HepG2 (cell line): ENCODE results near the gene STAB2.

ENCODE experiments used
- EP300 ChIP-seq, 3 experiments: sonication (generic) in 1 of 3; formaldehyde crosslinking in 1 of 3; IDR thresholded peaks; 2 replicates each; pipeline versions ENCODE4 v1.5.1 to v1.6.1; 2011 to 2020; ENCODE audit warnings: low read depth in 2 of 3, low read length in 2 of 3, borderline replicate concordance in 1 of 3, improper control_type of control experiment in 1 of 3, mild to moderate bottlenecking in 1 of 3, missing genetic modification reagents in 1 of 3, moderate library complexity in 1 of 3
- FOXJ3 ChIP-seq: sonication (generic); formaldehyde crosslinking; IDR thresholded peaks from 2 replicates; pipeline ENCODE4 v1.4.0; 2020; ENCODE audit warnings: missing genetic modification reagents, mild to moderate bottlenecking, borderline replicate concordance
- KLF16 ChIP-seq, 2 experiments: sonication (generic) in 1 of 2; formaldehyde crosslinking in 1 of 2; IDR thresholded peaks; 2 replicates each; pipeline versions ENCODE4 v1.6.1 to v1.8.0; 2016 to 2023; ENCODE audit warnings: missing genetic modification reagents in 2 of 2, missing compliant biosample characterization in 1 of 2
- MYC ChIP-seq: sonication (generic); formaldehyde crosslinking; IDR thresholded peaks from 2 replicates; pipeline ENCODE4 v1.9.0; 2021; ENCODE audit warnings: missing genetic modification reagents, borderline replicate concordance
- ZBTB7A ChIP-seq: sonication (generic); formaldehyde crosslinking; IDR thresholded peaks from 2 replicates; pipeline ENCODE4 v1.8.0; 2022; ENCODE audit warnings: mild to moderate bottlenecking, missing genetic modification reagents
- ZNF674 ChIP-seq: sonication (generic); formaldehyde crosslinking; IDR thresholded peaks from 2 replicates; pipeline ENCODE4 v1.5.0; 2020; ENCODE audit warnings: low read depth, mild to moderate bottlenecking, missing genetic modification reagents
- TF ChIP-seq, protein P1 (sequence below): sonication (generic); formaldehyde crosslinking; IDR thresholded peaks from 2 replicates; pipeline ENCODE4 v1.8.1; 2023; ENCODE audit warnings: mild to moderate bottlenecking, missing genetic modification reagents, borderline replicate concordance
- TF ChIP-seq, protein P2 (sequence below): sonication (generic); formaldehyde crosslinking; IDR thresholded peaks from 2 replicates; pipeline ENCODE4 v1.5.0; 2020; ENCODE audit warnings: mild to moderate bottlenecking, missing genetic modification reagents, moderate library complexity
- TF ChIP-seq, protein P3 (sequence below): sonication (generic); formaldehyde crosslinking; IDR thresholded peaks from 2 replicates; pipeline ENCODE4 v1.9.0; 2021; ENCODE audit warnings: missing genetic modification reagents, borderline replicate concordance
- TF ChIP-seq, protein P4 (sequence below): sonication (generic); formaldehyde crosslinking; IDR thresholded peaks from 2 replicates; pipeline ENCODE4 v1.4.0; 2020; ENCODE audit warnings: mild to moderate bottlenecking, missing genetic modification reagents, borderline replicate concordance

DNA sequence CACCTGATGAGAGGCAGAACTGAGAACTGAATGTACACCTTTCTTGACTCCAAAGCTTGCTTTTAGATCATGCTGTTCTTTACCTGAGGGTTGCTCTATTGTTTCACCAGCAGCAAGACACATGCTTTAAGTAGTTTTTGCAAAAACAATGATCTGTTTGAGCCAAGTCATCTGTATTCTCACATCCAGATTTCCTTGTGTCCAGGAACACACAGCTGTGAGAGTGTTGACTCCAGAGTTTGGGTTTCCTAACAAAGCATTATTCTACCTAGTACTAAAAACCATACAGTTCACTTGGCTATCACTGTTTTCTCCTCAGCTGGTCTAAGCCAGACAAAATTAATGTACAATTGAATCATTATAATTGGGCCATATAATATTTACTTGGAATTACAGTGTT is 120.4 kb downstream of the STAB2 start:
- TF ChIP-seq, protein P1, sequence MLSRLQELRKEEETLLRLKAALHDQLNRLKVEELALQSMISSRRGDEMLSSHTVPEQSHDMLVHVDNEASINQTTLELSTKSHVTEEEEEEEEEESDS (CRISPR knock-in tag), result no peak
- no peak for TF ChIP-seq FOXJ3 (CRISPR knock-in tag)
- no peak for TF ChIP-seq ZBTB7A
- no peak for TF ChIP-seq KLF16 (CRISPR knock-in tag; IDR thresholded peaks at IDR 0.05)
- TF ChIP-seq MYC (CRISPR knock-in tag), result no peak
- no peak for TF ChIP-seq ZNF674 (CRISPR knock-in tag)
- TF ChIP-seq, protein P2, sequence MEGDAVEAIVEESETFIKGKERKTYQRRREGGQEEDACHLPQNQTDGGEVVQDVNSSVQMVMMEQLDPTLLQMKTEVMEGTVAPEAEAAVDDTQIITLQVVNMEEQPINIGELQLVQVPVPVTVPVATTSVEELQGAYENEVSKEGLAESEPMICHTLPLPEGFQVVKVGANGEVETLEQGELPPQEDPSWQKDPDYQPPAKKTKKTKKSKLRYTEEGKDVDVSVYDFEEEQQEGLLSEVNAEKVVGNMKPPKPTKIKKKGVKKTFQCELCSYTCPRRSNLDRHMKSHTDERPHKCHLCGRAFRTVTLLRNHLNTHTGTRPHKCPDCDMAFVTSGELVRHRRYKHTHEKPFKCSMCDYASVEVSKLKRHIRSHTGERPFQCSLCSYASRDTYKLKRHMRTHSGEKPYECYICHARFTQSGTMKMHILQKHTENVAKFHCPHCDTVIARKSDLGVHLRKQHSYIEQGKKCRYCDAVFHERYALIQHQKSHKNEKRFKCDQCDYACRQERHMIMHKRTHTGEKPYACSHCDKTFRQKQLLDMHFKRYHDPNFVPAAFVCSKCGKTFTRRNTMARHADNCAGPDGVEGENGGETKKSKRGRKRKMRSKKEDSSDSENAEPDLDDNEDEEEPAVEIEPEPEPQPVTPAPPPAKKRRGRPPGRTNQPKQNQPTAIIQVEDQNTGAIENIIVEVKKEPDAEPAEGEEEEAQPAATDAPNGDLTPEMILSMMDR (CRISPR knock-in tag), result no peak
- no peak for TF ChIP-seq EP300 (IDR thresholded peaks at IDR 0.05; ENCODE audit: low read depth in 2 of 2, low read length in 2 of 2)
- TF ChIP-seq EP300 (CRISPR knock-in tag; IDR thresholded peaks at IDR 0.05; ENCODE audit: borderline replicate concordance), result no peak
- TF ChIP-seq, protein P3, sequence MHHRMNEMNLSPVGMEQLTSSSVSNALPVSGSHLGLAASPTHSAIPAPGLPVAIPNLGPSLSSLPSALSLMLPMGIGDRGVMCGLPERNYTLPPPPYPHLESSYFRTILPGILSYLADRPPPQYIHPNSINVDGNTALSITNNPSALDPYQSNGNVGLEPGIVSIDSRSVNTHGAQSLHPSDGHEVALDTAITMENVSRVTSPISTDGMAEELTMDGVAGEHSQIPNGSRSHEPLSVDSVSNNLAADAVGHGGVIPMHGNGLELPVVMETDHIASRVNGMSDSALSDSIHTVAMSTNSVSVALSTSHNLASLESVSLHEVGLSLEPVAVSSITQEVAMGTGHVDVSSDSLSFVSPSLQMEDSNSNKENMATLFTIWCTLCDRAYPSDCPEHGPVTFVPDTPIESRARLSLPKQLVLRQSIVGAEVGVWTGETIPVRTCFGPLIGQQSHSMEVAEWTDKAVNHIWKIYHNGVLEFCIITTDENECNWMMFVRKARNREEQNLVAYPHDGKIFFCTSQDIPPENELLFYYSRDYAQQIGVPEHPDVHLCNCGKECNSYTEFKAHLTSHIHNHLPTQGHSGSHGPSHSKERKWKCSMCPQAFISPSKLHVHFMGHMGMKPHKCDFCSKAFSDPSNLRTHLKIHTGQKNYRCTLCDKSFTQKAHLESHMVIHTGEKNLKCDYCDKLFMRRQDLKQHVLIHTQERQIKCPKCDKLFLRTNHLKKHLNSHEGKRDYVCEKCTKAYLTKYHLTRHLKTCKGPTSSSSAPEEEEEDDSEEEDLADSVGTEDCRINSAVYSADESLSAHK (CRISPR knock-in tag), result no peak
- TF ChIP-seq, protein P4, sequence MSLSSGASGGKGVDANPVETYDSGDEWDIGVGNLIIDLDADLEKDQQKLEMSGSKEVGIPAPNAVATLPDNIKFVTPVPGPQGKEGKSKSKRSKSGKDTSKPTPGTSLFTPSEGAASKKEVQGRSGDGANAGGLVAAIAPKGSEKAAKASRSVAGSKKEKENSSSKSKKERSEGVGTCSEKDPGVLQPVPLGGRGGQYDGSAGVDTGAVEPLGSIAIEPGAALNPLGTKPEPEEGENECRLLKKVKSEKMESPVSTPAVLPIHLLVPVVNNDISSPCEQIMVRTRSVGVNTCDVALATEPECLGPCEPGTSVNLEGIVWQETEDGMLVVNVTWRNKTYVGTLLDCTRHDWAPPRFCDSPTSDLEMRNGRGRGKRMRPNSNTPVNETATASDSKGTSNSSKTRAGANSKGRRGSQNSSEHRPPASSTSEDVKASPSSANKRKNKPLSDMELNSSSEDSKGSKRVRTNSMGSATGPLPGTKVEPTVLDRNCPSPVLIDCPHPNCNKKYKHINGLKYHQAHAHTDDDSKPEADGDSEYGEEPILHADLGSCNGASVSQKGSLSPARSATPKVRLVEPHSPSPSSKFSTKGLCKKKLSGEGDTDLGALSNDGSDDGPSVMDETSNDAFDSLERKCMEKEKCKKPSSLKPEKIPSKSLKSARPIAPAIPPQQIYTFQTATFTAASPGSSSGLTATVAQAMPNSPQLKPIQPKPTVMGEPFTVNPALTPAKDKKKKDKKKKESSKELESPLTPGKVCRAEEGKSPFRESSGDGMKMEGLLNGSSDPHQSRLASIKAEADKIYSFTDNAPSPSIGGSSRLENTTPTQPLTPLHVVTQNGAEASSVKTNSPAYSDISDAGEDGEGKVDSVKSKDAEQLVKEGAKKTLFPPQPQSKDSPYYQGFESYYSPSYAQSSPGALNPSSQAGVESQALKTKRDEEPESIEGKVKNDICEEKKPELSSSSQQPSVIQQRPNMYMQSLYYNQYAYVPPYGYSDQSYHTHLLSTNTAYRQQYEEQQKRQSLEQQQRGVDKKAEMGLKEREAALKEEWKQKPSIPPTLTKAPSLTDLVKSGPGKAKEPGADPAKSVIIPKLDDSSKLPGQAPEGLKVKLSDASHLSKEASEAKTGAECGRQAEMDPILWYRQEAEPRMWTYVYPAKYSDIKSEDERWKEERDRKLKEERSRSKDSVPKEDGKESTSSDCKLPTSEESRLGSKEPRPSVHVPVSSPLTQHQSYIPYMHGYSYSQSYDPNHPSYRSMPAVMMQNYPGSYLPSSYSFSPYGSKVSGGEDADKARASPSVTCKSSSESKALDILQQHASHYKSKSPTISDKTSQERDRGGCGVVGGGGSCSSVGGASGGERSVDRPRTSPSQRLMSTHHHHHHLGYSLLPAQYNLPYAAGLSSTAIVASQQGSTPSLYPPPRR (CRISPR knock-in tag), result no peak
